RWPE2 (cell line): Measurements from ENCODE around the gene AWAT1.

ENCODE experiments used
- ATAC-seq: fragments of 200-7000 bp; cut with Tn5 transposase; 3 replicates; pipeline ENCODE4 v1.9.1; 2021; ENCODE audit warnings: low read depth
- DNase-seq: peaks from one replicate; pipeline ENCODE4 v3.0.0-alpha.2; 2020; ENCODE audit warnings: low spot score
- H3K27ac ChIP-seq: fragments of 450-650 bp; 2 replicates; pipeline ENCODE4 v1.5.1; 2017; ENCODE audit warnings: mild to moderate bottlenecking; ENCODE audit not compliant: poor library complexity, severe bottlenecking
- H3K27me3 ChIP-seq: fragments of 250-450 bp; sonication (Bioruptor Pico); 2 replicates; pipeline ENCODE4 v1.5.1; 2021; ENCODE audit warnings: mild to moderate bottlenecking, moderate library complexity; ENCODE audit not compliant: insufficient read depth, poor library complexity, severe bottlenecking
- H3K36me3 ChIP-seq: fragments of 250-450 bp; sonication (Bioruptor Pico); 2 replicates; pipeline ENCODE4 v1.5.1; 2020; ENCODE audit warnings: low read depth, mild to moderate bottlenecking, moderate library complexity
- H3K4me1 ChIP-seq: fragments of 250-450 bp; sonication (Bioruptor Pico); 2 replicates; pipeline ENCODE4 v1.5.1; 2021; ENCODE audit warnings: mild to moderate bottlenecking, moderate library complexity; ENCODE audit not compliant: insufficient read depth, poor library complexity, severe bottlenecking
- H3K4me3 ChIP-seq: fragments of 250-450 bp; sonication (Bioruptor Pico); 2 replicates; pipeline ENCODE4 v1.5.1; 2021; ENCODE audit warnings: mild to moderate bottlenecking, moderate library complexity; ENCODE audit not compliant: severe bottlenecking
- H3K9me3 ChIP-seq: fragments of 250-450 bp; sonication (Bioruptor Pico); 2 replicates; pipeline ENCODE4 v1.5.1; 2021; ENCODE audit warnings: mild to moderate bottlenecking, moderate library complexity; ENCODE audit not compliant: severe bottlenecking
- CTCF ChIP-seq: fragments of 450-650 bp; IDR thresholded peaks from one replicate; pipeline ENCODE4 v1.5.1; 2017; ENCODE audit warnings: mild to moderate bottlenecking, moderate library complexity; ENCODE audit not compliant: poor library complexity, severe bottlenecking

The AWAT1 gene

GRCh38 chrX:70257423-70258288 lies 23.2 kb downstream of the AWAT1 start:
- no peak for DNase-seq
- Histone ChIP-seq H3K36me3 (no peaks in the 10 kb centered on the region), H3K27me3 (no peaks in the 10 kb centered on the region), H3K27ac (no peak overlapping the region), H3K4me3 (no peak overlapping the region), H3K4me1 (peaks cover 23% of the 10 kb centered on the region), H3K9me3 (no peaks in the 10 kb centered on the region)
- ATAC-seq: no peak
- no peak for TF ChIP-seq CTCF

- TF ChIP-seq CTCF: no peak
- no peaks in the 10 kb centered on the region for H3K27me3 ChIP-seq
- H3K27ac ChIP-seq: no peak within 1 kb of the TSS
- ATAC-seq (no peak), DNase-seq (no peak)
- H3K36me3 ChIP-seq: no peaks in the 10 kb centered on the region
- no peaks in the 10 kb centered on the region for H3K4me1 ChIP-seq
- H3K4me3 ChIP-seq: no peak within 1 kb of the TSS
- H3K9me3 ChIP-seq: no peaks in the 10 kb centered on the region
Measured at GRCh38 chrX:70260104-70260503, 25.6 kb downstream of the AWAT1 start, which contains the start of gene P2RY4. TSS of gene P2RY4 (minus strand) at chrX:70260204. CDS start at chrX:70259624, 580 bp downstream.

- Histone ChIP-seq H3K36me3 (no peaks in the 10 kb centered on the region), H3K9me3 (no peaks in the 10 kb centered on the region), H3K27ac (no peak overlapping the region), H3K4me3 (no peak overlapping the region), H3K4me1 (no peaks in the 10 kb centered on the region), H3K27me3 (no peaks in the 10 kb centered on the region)
- ATAC-seq: peak; percentile 95
- DNase-seq: no peak
- peak; percentile 66 for TF ChIP-seq CTCF
Measured at GRCh38 chrX:70262952-70263567, 28.6 kb downstream of the AWAT1 start.

GRCh38 chrX:70264784-70265183 lies 30.3 kb downstream of the AWAT1 start:
- H3K36me3 ChIP-seq: no peaks in the 10 kb centered on the region
- no peak for DNase-seq
- ATAC-seq: no peak
- TF ChIP-seq CTCF: no peak
- no peaks in the 10 kb centered on the region for H3K9me3 ChIP-seq
- H3K27ac ChIP-seq: no peak overlapping the region
- H3K4me1 ChIP-seq: no peaks in the 10 kb centered on the region
- H3K27me3 ChIP-seq: no peaks in the 10 kb centered on the region
- no peak overlapping the region for H3K4me3 ChIP-seq
